ENCODE measurements around the gene DDX49.
"Not testable (repeated sequence)": the region's sequence is repeated elsewhere in the genome, so short reads cannot be mapped to it uniquely, and the experiment has no call there.

The DDX49 gene

DNA sequence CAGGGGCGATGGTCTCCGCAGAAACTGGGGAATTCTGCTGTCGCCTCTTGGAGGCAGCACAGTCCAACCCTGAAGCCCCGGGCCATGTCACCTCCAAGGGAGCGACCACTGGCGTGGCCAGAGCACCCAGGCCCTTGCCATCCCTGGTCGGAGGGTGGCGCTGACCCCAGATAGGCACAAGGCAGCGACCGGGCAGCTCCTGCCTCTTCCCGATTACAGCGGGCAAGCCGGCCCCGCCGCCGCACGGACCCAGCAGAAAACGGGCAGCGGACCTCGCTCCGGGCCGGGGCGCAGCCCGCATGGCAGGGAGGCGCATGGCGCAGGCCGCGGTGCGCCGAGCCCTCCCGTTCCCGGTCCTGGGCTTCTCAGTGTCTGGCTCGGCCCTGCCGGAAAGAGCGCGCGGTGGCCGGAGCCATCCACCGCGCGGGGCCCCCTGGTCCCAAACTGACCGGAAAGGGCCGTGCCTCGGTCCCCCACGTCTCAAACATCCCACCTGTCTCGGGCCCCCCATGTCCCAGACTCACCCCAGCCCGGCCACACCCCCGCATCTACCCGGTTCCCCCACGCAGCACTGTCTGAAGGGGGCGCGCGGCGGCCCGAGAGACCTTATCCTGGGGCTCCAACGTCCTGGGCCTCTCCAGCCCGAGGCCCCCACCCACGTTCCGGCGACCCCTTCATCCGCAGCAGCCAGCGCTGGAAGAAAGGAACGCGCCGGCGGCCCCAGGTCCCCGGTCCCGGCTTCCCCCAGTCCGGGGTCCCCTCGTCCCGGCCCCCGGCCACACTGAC lies 24.3 kb upstream of the DDX49 start:
- DNase-seq: peak; percentile 78

DNA sequence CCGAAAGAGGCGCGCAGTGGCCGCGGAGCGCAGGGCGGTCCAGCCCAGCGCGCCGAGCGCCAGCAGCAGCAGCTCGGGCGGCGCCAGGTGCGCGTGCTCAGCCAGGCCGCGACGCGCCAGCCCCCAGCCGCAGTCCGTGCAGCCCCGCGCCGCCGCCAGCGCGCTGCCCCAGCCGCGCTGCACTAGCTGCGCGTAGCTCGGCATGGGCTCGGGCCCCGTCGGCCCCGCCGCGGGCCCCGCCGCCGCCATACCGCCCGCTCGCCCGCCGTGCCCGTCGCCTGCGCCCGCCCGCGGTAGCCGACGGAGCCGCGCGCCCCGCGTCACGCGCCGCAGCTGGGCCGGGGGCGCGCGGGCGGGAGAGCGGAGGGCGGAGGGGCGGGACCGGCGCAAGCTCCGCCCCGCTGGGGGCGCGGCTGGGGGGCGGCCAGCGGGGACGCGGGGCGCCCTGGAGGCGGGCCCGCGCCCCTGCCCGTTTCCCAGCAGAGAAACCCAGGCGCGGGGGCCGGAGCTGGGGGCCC lies 23.6 kb upstream of the DDX49 start, which contains the start of gene CERS1:
Gene CERS1 (minus strand): TSS at position 335 of the 518 bp plus-strand sequence. CDS start 86 bp downstream, at position 249.
- no peak for DNase-seq

DNA sequence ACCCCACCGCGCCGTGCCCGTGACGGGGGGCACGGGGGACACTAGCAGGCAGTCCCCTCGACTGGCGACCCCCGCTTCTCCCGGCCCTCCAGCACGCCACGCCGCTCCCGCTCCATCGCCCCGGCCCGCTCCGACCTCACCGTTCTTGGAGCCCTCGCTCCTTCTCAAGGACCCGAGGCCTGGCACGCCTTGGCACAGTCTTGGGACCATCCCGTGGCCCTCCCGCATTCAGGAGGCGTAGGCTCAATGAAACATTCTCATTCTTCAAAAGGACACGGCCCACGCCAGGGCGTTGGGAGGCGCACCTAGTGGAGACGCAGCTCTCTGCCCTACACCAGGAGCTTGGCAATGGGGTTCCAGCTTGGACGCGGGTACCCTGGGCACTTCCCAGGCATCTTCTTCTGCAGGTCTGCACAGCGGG lies 23.1 kb upstream of the DDX49 start:
- no peak for DNase-seq

DNA sequence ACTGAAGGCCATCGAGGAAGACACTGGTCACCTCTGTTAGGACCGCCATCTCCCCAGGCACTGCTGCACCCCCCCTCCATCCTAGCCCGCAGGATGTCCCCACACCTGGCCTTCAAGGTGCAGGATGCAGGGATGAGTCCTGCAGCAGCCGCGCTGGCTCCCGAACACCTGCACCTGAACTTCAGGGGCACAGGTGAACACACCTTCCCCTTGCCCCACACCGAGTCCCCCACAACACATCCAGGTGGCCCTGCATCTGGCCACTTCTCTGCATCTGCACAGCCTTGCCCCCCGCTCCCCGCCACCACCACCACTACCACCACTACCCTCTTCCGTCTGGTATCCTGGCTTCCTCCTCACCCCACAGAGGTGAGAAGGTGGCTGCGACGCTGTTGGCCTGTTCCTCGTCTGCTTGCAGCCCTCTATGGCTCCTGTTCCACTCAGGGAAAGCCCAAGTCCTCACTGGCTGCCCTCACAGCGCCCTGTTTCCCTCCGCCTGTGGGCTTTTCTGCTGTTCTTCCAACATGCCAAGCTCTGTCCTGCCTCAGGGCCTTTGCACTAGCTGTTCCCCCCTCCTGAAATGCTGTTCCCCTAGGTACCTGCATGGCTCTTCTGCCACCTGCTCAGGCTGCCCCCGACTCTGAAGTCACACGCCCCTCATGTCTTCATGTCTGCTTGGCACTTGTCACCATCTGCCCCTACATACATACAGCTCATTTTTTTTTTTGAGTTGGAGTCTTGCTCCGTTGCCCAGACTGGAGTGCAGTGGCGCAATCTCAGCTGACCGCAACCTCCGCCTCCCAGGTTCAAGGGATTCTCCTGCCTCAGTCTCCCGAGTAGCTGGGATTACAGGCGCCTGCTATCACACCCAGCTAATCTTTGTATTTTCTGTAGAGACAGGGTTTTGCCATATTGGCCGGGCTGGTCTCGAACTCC lies 22.2 kb upstream of the DDX49 start:
- no peak for DNase-seq

DNA sequence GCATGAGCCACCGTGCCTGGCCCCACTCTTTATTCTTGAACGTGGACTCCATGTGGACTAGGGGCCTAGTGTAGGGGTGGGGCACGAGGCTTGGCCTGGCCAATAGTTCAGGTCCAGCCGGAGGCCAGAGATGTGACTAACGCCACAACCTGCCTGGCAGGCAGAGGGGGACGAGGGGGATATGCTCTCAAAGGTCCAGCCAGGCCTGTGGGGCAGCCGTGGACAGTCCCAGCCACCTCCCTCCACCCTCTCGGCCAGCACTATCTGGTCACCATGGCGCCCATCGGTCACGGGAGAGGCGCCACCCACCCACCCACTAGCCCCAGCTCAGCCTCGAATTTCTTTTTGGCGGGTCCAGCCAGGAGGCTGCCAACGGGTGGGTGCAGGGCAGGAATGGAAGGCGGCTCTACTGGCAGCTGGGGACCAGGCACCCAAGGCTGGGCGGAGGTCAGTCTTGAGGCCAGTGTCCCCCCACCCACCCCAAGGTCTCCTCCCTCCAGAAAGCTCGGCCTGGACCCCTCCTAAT lies 21.4 kb upstream of the DDX49 start:
- DNase-seq: no peak

DNA sequence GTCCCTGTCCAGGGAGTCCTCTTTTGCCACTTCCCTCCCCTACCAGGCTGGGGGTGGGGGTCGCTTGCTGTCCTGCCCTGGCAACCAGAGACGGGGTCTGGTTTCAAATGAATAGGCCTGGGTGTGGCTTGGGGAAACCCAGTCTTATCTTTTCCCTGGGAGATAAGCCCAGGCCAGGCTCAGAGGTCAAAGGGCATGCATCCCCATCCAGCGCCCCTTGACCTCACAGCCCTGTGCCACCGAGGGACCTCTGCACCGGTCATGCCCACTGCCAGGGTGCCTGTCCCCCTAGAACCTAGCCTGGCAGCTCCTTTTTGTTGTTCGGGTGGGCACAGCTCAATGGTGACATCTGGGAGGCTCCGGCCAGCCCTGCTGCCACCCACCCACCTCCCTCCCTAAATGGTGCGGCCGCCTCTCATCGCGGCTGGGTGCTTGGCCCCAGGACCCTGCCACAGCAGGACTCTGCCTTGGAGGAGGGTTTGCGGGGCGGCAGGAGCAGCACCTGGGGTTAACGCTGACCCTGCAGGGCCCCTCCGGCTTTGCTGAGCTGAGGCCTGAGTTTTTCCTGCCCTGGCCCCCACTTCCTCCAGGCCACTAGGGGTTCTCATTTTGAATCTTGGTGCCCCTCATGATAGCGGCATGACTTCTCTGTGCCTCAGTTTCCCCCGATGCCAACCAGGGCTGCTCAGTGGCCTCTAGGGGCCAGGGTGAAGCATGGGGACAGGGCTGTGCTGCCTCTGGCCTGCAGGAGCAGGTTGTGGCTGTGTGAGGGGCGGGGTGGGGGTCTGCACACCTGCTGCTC lies 20.7 kb upstream of the DDX49 start:
- no peak for DNase-seq

DNA sequence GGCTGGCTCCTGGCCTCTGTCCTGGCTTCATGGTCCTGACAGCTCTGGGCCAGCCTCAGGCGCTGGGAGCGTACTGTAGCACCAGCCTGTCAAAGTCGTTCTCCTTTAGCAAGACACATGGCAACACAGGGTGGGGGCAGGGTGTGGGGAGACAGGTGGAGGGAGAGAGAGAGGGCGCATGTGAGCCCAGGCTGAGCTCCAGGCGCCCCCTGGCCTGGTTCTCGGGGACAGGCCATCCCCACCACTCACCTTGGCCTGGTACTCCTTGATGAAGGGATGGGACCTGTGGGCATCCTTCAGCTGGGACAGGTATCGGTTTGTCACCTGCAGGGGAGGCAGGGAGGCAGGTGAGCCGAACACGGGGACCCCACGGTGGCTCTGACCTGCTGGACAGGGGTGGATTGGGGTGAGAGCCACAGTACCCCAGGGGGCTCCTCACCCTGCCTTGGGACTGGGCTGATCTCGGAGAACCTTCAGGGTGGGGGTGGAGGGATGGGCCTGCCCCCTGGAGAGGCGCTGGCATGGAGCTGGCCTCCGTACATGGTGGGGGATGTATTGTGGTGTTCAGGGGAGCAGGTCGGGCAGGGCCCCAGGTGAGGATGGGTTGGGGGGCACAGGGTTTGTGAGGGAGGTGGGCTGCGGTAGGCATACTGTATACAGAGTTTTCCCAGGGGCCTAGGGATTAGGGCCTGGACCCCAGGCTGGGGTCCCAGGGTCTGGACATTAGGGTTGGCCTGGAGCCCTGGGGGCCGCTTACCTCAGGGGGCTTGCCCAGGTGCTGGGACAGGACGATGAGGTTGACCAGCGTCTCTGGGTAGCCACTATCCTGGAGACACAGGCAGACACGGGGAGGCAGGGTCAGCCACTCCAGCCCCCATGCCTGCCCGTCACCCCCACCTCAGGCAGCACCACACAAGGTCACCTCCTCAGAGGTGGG lies 19.6 kb upstream of the DDX49 start:
- no peak for DNase-seq

DNA sequence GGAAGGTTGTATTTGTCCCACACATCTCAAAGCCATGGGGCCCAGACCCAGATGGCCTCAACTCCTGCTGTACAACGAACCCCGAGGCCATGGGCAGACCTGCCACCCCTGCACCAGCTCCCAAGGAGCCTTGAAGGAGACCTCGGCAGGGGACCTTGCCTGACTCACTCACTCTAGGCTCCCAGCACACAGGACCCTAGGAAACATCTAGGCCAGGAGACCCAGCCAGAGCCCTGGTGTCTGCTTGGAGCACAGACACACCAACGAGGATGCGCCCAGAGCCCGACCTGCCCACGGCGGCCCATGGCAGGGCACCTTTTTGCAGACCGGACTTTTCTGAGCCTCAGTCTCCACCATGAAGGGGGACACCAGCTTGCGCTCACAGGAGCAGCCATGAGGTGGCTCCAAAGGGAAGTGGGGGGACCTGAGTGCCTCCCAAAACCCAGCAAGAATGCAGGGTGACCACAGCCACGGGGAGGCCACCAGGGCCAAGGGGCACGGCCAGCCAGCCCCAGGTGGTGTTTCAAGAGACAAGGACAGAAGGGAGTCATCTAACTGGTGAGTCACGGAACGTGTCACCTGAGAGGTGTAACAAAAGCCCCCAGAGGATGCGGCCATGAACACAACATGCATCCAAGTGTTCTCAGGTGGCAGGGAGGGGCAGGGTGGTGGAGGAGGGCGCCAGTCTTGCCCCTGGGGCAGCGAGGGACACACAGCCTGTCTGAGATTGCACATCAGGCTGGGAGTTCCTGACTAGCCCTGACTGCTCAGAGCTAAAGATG lies 18.6 kb upstream of the DDX49 start:
- no peak for DNase-seq

DNA sequence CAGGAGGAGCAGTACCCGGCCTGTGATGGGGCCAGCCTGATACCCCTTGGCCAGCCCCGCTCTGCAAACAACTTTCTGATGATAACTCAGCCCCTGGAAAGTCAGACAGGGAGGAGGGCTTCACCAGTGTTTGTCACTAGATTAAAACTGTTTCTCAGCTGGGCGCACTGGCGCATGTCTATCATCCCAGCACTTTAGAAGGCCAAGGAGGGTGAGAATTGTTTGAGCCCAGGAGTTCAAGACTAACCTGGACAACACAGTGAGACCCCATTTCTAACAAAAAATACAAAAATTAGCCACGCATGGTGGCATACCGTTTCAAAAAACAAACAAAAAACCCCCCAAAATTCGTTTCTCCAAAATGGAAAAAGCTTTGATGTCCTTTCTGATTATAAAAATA lies 18.0 kb upstream of the DDX49 start:
- no peak for DNase-seq

DNA sequence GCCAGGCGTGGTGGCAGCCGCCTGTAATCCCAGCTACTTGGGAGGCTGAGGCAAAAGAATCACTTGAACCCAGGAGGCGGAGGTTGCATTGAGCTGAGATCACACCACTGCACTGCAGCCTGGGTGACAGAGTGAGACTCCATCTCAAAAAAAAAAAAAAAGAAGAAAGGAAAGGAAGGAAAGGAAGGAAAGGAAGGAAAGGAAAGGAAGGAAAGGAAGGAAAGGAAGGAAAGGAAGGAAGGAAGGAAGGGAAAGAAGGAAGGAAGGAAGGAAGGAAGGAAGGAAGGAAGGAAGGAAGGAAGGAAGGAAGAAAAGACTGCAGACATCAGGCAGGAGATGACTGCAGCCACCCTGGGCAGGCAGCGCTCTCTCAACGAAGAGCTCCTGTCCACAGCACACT lies 17.0 kb upstream of the DDX49 start:
- DNase-seq: not testable (repeated sequence)

DNA sequence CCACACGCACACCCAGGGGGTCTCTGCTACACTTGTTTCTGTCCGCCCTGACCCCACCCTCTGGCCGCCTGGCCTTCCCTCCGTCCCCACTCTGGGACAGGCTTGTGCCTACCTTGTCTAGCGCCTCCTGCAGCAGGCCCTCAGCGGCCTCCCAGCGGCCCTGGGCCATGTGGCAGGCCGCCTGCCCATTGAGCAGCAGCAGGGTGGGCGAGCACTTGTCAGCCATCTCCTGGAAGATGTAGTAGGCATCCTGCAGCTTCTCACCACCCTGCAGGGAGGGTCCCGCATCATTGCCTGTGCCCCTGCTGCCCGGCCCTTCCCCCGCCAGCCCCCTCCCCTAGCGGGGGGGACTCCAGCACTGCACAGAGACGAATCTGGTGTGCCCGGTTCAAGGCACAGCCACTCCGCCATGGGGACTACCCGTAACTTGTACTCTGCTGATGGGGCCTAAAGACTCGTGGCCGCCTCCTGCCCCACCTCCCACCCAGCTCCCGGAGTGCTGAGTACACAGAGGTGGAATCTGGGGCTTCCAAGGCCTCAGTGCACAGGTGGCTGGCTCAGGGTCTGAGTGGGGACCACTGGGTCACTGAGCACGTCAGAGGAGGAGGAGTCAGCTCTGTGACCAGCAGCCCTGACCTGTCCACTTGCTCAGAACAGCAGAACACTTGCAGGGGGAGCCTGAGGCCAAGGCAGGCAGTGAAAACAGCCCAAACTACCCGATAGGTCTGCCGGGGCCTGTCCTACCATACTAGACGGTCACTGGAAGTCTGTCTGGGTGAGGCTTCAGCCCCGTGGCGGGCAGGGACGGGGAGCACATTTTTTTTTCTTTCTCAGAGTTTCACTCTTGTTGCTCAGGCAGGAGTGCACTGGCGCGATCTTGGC lies 16.1 kb upstream of the DDX49 start:
- DNase-seq: no peak

DNA sequence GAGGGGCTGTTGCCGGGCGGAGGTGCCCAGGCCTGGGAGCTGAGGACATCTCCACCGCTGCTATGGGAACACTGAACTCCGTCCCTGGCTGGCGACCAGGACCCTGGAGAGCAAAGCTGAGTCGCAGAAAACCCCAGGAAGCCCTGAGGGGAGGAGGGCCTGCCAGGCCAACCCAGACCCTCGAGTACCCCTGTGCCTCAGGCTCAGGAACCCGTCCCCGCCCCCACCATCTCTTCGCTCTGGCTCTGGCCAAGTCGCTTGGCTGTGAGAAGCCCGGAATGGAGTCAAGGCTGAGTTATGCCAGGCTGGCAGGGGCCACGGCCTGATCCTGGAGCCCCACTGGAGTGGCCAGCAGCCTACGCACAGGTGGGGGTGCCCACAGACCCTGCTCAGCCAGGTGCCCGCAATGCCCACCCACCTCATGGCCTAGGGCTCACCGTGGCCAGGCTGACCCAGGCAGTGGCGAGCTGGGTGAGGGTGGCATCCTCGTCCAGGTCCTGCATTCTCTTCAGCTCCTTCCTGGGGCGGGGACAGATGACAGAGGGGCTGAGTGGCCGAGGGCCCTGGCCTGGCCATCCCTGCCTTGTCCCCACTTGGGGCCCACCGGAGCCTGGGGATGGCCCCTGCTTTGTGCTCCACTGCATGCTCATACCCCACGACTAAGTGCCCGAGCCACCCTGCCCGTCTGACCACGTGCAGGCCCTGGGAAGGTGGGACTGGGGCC lies 15.0 kb upstream of the DDX49 start:
- DNase-seq: no peak

DNA sequence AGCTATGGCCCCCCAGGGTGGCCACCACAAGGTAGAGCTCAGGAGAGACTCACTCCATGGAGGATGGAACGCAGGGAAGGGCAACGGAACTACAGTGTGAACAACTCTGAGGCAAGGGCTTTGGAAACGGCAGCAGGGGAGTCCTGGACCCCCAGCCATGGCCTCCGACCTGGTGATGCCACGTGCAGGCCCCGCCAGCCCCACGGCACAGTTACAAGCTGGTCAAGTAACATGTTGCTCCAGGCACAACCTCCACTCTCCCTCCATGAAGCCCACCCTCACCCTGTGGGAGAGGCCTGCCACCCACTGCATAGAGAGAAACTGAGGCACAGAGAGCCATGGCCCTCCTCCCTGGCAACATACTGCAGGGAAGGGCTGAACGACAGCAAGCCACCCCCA lies 14.5 kb upstream of the DDX49 start:
- DNase-seq: no peak

DNA sequence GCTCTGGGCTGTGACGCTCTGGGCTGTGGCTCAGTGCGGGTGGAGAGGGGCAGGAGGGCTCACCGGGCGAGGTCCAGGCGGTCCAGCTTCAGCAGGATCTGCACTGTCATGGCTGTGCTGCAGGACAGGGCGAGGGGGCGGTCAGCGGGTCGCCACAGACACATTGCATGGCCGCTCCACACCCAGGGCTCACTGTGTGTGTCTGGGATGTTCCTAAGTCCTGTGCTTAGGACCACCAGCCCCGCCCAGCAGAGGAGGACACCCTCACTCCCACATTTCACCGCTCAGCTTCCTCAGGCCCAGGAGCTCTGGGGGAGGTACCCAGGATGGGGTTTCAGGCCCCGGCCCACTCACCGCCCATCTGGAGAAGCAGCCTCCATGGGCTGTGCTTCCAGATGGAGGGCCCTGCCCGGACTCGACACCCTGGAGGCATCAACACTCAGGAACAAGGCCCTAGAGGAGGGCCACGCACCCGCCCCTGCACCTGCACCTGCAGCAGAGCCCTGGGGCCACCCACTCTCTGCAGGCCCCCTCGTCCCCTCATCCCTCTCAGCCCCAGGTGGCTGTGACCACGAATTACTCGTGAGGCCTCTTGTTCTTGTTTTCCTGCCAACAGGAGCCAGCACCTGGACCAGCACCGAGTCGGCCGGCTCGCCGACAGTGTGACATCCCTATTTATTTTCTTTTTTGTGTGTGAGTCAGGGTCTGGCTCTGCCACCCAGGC lies 13.8 kb upstream of the DDX49 start:
- peak; percentile 40 for DNase-seq

DNA sequence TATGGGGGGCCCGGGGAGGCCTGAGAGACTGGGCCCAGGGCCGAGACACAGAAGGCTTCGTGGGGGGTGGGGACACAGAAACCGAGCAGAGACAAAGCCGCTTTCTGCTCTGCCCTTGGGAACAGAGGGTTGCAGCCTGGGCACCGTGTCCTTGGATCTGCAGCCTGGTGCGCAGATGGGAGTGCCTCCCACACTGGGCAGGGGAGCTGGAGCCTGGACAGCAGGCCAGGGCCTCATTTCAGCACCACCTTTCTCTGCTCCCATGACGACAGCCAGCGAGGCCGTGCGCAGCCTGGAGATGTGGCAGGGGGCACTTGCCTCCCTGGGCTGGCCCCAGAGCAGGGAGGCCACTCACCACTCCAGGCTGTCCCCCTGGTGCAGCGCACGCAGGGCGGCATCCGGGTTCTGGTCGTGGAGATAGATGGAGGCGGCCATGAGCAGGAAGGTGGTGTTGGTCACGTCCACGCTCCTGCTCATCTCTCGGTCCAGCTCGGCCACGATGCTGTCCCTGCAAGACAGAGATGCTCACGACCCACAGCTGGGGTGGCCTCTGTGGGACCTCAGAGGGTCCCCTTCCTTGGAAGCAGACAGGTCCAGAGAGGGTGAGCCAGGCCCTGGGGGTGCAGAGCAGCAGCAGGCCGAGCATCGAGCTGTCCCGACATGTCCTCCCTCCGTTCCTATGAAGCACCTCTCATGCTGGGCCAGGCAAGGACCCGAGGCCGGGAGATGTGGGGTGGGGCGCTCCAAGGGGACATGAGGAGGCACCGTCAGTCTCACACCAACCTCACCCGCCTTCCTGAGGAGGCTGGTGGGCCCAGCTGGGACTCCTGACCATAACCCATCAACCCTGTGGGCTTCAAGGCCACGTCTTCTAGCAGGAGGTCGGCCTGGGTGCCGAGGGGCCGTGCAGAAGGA lies 12.7 kb upstream of the DDX49 start:
- DNase-seq: no peak

DNA sequence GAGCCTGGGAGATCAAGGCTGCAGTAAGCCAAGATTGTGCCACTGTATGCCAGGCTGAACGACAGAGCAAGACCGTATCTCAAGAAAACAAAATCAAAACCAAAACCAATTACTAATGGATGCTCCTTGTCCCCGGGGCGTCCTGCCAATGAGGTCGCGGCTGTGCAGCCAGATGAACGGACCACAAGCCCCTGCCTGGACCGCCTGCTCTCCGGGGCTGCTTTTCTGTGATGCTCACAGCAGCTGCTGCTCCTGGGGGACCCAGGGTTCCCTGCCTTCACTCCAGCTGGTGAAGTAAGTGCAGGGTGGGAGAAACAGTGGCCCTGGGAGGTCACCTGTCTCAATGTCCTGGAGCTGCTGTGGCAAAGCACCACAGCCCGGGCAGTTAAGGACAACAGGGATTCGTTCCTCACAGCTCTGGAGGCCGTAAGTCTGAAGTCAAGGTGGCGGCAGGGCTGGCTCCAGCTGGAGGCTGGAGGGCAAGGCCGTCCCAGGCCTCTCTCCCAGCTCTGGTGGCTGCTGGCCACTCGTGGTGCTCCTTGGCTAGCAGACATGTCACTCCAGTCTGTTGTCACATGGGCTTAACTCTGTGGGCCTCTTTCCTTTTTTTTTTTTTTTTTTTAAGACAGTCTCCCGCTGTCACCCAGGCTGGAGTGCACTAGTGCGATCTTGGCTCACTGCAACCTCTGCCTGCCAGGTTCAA lies 10.4 kb upstream of the DDX49 start:
- no peak for DNase-seq

All from right kidney (tissue), 1 donor.